Spinal cord (tissue), 10 donors: ENCODE measurements around the gene RAB31. TPM values are rescaled to one million over a fixed set of nuclear protein-coding genes. Genes with fewer than 3 reads are reported as not detected.
"Not testable (repeated sequence)": the region's sequence is repeated elsewhere in the genome, so short reads cannot be mapped to it uniquely, and the experiment has no call there.

Source experiments
- DNase-seq, 6 donors: peaks; one replicate each; pipeline versions ENCODE4 v3.0.0 to v3.0.0-alpha.2; 2013 to 2015; ENCODE audit warnings: low spot score in 6 of 6, low read depth in 4 of 6
- H3K27ac ChIP-seq: one replicate; pipeline ENCODE4 v1.5.1; 2013; ENCODE audit warnings: low read depth, low read length, control low read depth
- H3K27me3 ChIP-seq: one replicate; pipeline ENCODE4 v1.6.1; 2013; ENCODE audit warnings: low read length; ENCODE audit not compliant: control insufficient read depth, insufficient read depth
- H3K36me3 ChIP-seq: one replicate; pipeline ENCODE4 v1.6.1; 2013; ENCODE audit warnings: low read length; ENCODE audit not compliant: control insufficient read depth, insufficient read depth
- H3K4me1 ChIP-seq: one replicate; pipeline ENCODE4 v1.6.1; 2013; ENCODE audit warnings: low read length; ENCODE audit not compliant: control insufficient read depth, insufficient read depth
- H3K4me3 ChIP-seq: one replicate; pipeline ENCODE4 v1.5.1; 2013; ENCODE audit warnings: low read depth, low read length, control low read depth
- H3K9me3 ChIP-seq: one replicate; pipeline ENCODE4 v1.6.1; 2013; ENCODE audit warnings: low read length; ENCODE audit not compliant: control insufficient read depth, insufficient read depth
- WGBS: methylation state at CpG from one replicate; pipeline ENCODE4 v1.1.5; 2013; ENCODE audit warnings: missing lambda C conversion rate; ENCODE audit not compliant: insufficient coverage; 5-methylcytosine and 5-hydroxymethylcytosine counted together
- polyA plus RNA-seq, 2 donors: library from polyadenylated mRNA; unstranded; fragments of 120-200 nt; gene quantifications; one replicate each; pipeline ENCODE4 v1.2.1, GENCODE V29; 2013; ENCODE audit not compliant: insufficient read length in 2 of 2
- total RNA-seq, 2 donors: library from RNA; depleted of rRNA in 1 of 2; stranded (reverse); fragments of 120-200 nt in 1 of 2; fragments of >200 nt in 1 of 2; gene quantifications; one replicate each; pipeline versions ENCODE4 v1.2.3 to v1.2.4, GENCODE V29; 2013 to 2014
- donor health status: healthy.

The RAB31 gene
- total and polyA plus RNA-seq, 4 donors: 59.0 to 172 (median 95.9) TPM

- H3K27me3 ChIP-seq: no peaks in the 10 kb centered on the region
- H3K4me1 ChIP-seq: no peaks in the 10 kb centered on the region
- 92% methylated on average over 2 of the region's 6 CpGs for WGBS
- no peak overlapping the region for H3K27ac ChIP-seq
- H3K36me3 ChIP-seq: no peaks in the 10 kb centered on the region
- no peak for DNase-seq
- no peak overlapping the region for H3K4me3 ChIP-seq
- H3K9me3 ChIP-seq: no peaks in the 10 kb centered on the region
Observed at GRCh38 chr18:9894454-9895068, 186.5 kb downstream of the RAB31 start.

DNA sequence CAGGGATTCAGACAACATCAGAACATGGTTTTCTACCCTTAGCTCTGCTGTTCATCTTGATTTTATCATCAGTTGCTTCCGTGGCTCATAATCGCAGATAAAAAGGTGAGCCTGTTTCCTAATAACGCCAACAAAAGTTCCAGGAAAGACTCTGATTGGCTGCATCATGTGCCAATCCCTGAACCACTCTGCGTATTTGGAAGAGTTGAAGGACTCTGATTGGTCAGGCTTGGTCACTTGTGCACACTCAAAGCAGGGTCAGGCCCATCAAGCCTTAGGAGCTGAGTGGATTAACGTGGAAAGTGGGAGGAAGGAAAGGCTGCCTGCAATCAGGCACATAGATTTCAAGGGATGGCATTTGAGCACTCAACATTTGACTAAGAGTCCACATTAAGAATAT is 189.0 kb downstream of the RAB31 start:
- no peaks in the 10 kb centered on the region for H3K4me1 ChIP-seq
- H3K27ac ChIP-seq: no peak overlapping the region
- H3K36me3 ChIP-seq: no peaks in the 10 kb centered on the region
- WGBS: 95% methylated on average over 4 of the region's 5 CpGs
- H3K4me3 ChIP-seq: no peak overlapping the region
- no peaks in the 10 kb centered on the region for H3K27me3 ChIP-seq
- no peak for DNase-seq
- H3K9me3 ChIP-seq: no peaks in the 10 kb centered on the region

GRCh38 chr18:9897787-9898291 is 189.7 kb downstream of the RAB31 start:
- WGBS: 91% methylated on average over 9 of the region's 10 CpGs

GRCh38 chr18:9898792-9899549 is 190.9 kb downstream of the RAB31 start:
- Histone ChIP-seq H3K27me3 (no peaks in the 10 kb centered on the region), H3K4me1 (no peaks in the 10 kb centered on the region), H3K4me3 (no peak overlapping the region), H3K36me3 (no peaks in the 10 kb centered on the region), H3K27ac (no peak overlapping the region), H3K9me3 (no peaks in the 10 kb centered on the region)
- no peak for DNase-seq
- 100% methylated on average over 4 of the region's 11 CpGs for WGBS

More at GRCh38 chr18:9897787-9898291, 189.7 kb downstream of the RAB31 start:
- not testable (repeated sequence) for H3K9me3 ChIP-seq, H3K4me1 ChIP-seq, H3K27me3 ChIP-seq, H3K27ac ChIP-seq, DNase-seq, H3K4me3 ChIP-seq, H3K36me3 ChIP-seq

- 86% methylated on average over 1 of the region's 1 CpG for WGBS
Observed at GRCh38 chr18:9899550-9899930, 191.4 kb downstream of the RAB31 start.

GRCh38 chr18:9900699-9901098 is 192.6 kb downstream of the RAB31 start:
- no peaks in the 10 kb centered on the region for H3K36me3 ChIP-seq
- H3K9me3 ChIP-seq: no peaks in the 10 kb centered on the region
- H3K27me3 ChIP-seq: no peaks in the 10 kb centered on the region
- H3K27ac ChIP-seq: no peak overlapping the region
- no peaks in the 10 kb centered on the region for H3K4me1 ChIP-seq
- no peak for DNase-seq
- WGBS: 86% methylated on average over 4 of the region's 7 CpGs
- no peak overlapping the region for H3K4me3 ChIP-seq

More at GRCh38 chr18:9899550-9899930, 191.4 kb downstream of the RAB31 start:
- not testable (repeated sequence) for H3K4me3 ChIP-seq, DNase-seq, H3K27ac ChIP-seq, H3K36me3 ChIP-seq, H3K4me1 ChIP-seq, H3K9me3 ChIP-seq, H3K27me3 ChIP-seq

- Histone ChIP-seq H3K27me3 (no peaks in the 10 kb centered on the region), H3K4me3 (no peak overlapping the region), H3K9me3 (no peaks in the 10 kb centered on the region), H3K27ac (no peak overlapping the region), H3K4me1 (no peaks in the 10 kb centered on the region), H3K36me3 (no peaks in the 10 kb centered on the region)
- WGBS: no CpG with 5 or more reads among the region's 3 CpGs
- no peak for DNase-seq
Observed at GRCh38 chr18:9901377-9901776, 193.3 kb downstream of the RAB31 start.

GRCh38 chr18:9902264-9902663 is 194.2 kb downstream of the RAB31 start:
- H3K27me3 ChIP-seq, DNase-seq, H3K27ac ChIP-seq, H3K9me3 ChIP-seq, H3K36me3 ChIP-seq, H3K4me1 ChIP-seq, H3K4me3 ChIP-seq: not testable (repeated sequence)
- 100% methylated on average over 3 of the region's 14 CpGs for WGBS

GRCh38 chr18:9902832-9903231 is 194.7 kb downstream of the RAB31 start:
- no peak for DNase-seq
- WGBS: 71% methylated on average over 10 of the region's 10 CpGs
- Histone ChIP-seq H3K36me3 (no peaks in the 10 kb centered on the region), H3K9me3 (no peaks in the 10 kb centered on the region), H3K27me3 (no peaks in the 10 kb centered on the region), H3K27ac (no peak overlapping the region), H3K4me1 (no peaks in the 10 kb centered on the region), H3K4me3 (no peak overlapping the region)

GRCh38 chr18:9905401-9905922 is 197.4 kb downstream of the RAB31 start:
- Histone ChIP-seq H3K4me1 (no peaks in the 10 kb centered on the region), H3K27ac (no peak overlapping the region), H3K27me3 (no peaks in the 10 kb centered on the region), H3K36me3 (no peaks in the 10 kb centered on the region), H3K9me3 (no peaks in the 10 kb centered on the region), H3K4me3 (no peak overlapping the region)
- 88% methylated on average over 3 of the region's 5 CpGs for WGBS
- no peak for DNase-seq
